ENCODE data around the gene CNOT4. TPM values are rescaled to one million over a fixed set of nuclear protein-coding genes. Genes with fewer than 3 reads are reported as not detected.
"Not testable (repeated sequence)": the region's sequence is repeated elsewhere in the genome, so short reads cannot be mapped to it uniquely, and the experiment has no call there.

Gene CNOT4
- total RNA-seq, 1 donor from 2014 or later: 22.8 TPM

DNA sequence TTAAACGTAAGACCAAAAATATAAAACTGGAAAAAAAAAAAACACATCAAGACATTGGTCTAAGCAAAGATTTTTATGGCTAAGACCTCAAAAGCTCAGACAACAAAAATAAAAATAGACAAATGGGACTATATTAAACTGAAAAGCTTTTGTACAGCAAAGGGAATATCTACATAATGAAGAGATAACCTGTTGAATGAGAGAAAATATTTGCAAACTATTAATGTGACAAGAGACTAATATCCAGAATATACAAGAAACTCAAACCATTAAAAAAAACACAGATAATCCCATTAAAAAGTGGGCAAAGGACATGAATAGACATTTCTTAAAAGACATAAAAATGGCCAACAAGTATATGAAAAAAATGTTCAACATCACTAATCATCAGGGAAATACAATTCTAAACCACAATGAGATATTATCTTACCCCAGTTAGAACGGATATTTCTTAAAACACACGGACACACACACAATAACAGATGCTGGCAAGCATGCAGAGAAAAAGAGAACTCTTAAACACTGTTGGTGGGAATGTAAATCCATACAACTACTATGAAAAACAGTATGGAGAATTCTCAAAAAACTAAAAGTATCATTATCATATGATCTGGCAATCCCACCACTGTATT lies 28.8 kb downstream of the CNOT4 start:
- no peak overlapping the region for H3K27ac Mint-ChIP-seq (ENCODE audit: unreplicated experiment)
- H3K36me3 Mint-ChIP-seq (ENCODE audit: unreplicated experiment): peaks cover 4% of the 10 kb centered on the region
- no peak for TF ChIP-seq CTCF (IDR thresholded peaks at IDR 0.05)
- H3K27me3 Mint-ChIP-seq (ENCODE audit: unreplicated experiment): no peaks in the 10 kb centered on the region
- H3K4me1 Mint-ChIP-seq (ENCODE audit: unreplicated experiment): peaks cover 14% of the 10 kb centered on the region
- no peak overlapping the region for H3K4me3 Mint-ChIP-seq (ENCODE audit: unreplicated experiment)
- no peaks in the 10 kb centered on the region for H3K9me3 Mint-ChIP-seq (ENCODE audit: unreplicated experiment)
- no peak for DNase-seq (ENCODE audit: extremely low spot score, unreplicated experiment)

GRCh38 chr7:135475521-135475920 lies 34.4 kb downstream of the CNOT4 start:
- Mint-ChIP-seq H3K27ac (ENCODE audit: unreplicated experiment) (no peak overlapping the region), H3K9me3 (ENCODE audit: unreplicated experiment) (no peaks in the 10 kb centered on the region), H3K27me3 (ENCODE audit: unreplicated experiment) (no peaks in the 10 kb centered on the region), H3K4me1 (ENCODE audit: unreplicated experiment) (no peaks in the 10 kb centered on the region), H3K4me3 (ENCODE audit: unreplicated experiment) (no peak overlapping the region), H3K36me3 (ENCODE audit: unreplicated experiment) (peaks cover 4% of the 10 kb centered on the region)
- no peak for DNase-seq (ENCODE audit: extremely low spot score, unreplicated experiment)
- no peak for TF ChIP-seq CTCF (IDR thresholded peaks at IDR 0.05)

DNA sequence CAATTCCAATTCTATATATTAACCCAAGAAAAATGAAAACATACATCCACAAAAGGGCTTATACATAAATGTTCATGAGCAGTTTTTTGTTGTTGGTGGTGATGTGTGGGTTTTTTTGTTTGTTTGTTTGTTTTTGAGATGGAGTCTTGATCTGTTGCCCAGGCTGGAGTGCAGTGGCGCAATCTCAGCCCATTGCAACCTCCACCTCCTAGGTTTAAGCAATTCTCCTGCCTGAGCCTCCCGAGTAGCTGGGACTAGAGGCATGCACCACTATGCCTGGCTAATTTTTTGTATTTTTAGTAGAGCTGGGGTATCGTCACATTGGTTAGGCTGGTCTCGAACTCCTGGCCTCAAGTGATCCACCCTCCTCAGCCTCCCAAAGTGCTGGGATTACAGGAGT lies 40.2 kb downstream of the CNOT4 start:
- not testable (repeated sequence) for H3K36me3 Mint-ChIP-seq (ENCODE audit: unreplicated experiment); H3K4me1 Mint-ChIP-seq (ENCODE audit: unreplicated experiment); H3K4me3 Mint-ChIP-seq (ENCODE audit: unreplicated experiment); H3K9me3 Mint-ChIP-seq (ENCODE audit: unreplicated experiment); DNase-seq (ENCODE audit: extremely low spot score, unreplicated experiment); H3K27me3 Mint-ChIP-seq (ENCODE audit: unreplicated experiment); H3K27ac Mint-ChIP-seq (ENCODE audit: unreplicated experiment)

DNA sequence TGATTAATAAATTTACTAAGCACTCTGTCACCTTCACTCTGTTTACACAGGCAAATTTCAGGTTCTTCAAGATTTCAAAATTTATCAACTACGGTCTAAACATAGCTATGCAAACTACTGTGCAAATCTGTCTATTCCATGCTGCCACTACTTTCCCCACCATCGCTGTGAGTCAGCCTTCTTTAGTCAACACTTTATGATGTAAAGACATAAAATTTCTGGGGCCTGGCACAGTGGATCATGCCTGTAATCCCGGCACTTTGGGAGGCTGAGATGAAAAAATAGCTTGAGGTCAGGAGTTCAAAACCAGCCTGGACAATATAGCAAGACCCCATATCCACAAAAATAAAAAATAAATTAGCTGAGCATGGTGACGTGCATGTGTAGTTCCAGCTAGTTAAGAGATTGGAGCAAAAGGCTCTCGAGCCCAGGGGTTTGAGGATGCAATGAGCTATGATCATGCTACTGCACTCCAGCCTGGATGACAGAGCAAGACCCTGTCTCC lies 42.6 kb downstream of the CNOT4 start:
- no peak overlapping the region for H3K4me3 Mint-ChIP-seq (ENCODE audit: unreplicated experiment)
- TF ChIP-seq CTCF (IDR thresholded peaks at IDR 0.05): no peak
- H3K4me1 Mint-ChIP-seq (ENCODE audit: unreplicated experiment): peaks cover 2% of the 10 kb centered on the region
- H3K36me3 Mint-ChIP-seq (ENCODE audit: unreplicated experiment): peaks cover 3% of the 10 kb centered on the region
- H3K27me3 Mint-ChIP-seq (ENCODE audit: unreplicated experiment): no peaks in the 10 kb centered on the region
- peaks cover 3% of the 10 kb centered on the region for H3K9me3 Mint-ChIP-seq (ENCODE audit: unreplicated experiment)
- no peak overlapping the region for H3K27ac Mint-ChIP-seq (ENCODE audit: unreplicated experiment)
- no peak for DNase-seq (ENCODE audit: extremely low spot score, unreplicated experiment)

DNA sequence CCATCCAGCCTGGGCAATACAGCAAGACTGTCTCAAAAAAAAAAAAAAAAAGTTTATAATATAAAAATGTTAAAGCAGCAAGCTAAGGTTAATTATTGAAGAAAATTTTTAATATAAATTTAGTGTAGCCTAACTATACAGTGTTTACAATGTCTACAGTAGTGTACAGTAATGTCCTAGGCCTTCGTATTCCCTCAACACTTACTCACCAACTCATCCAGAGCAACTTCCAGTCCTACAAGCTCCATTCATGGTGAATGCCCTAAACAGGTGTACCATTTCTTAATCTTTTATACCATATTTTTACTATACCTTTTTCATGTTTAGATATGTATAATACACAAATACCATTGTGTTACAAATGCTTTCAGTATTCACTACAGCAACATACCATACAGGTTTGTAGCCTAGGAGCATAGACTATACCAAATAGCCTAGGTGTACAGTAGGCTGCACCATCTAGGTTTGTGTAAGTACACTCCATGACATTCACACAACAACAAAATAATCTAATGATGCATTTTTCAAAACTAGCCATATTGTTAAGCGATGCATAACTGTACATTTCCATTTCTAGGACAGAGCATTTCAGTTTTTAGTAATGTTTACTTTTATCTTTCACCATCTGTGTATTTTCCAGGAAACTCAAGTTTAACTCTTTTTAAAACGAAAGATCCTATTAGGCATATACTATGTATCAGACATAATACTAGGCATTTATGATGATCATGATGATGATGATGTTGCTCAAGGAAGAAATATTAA lies 43.3 kb downstream of the CNOT4 start:
- no peak overlapping the region for H3K27ac Mint-ChIP-seq (ENCODE audit: unreplicated experiment)
- no peak for TF ChIP-seq CTCF (IDR thresholded peaks at IDR 0.05)
- no peaks in the 10 kb centered on the region for H3K27me3 Mint-ChIP-seq (ENCODE audit: unreplicated experiment)
- peaks cover 2% of the 10 kb centered on the region for H3K4me1 Mint-ChIP-seq (ENCODE audit: unreplicated experiment)
- no peak overlapping the region for H3K4me3 Mint-ChIP-seq (ENCODE audit: unreplicated experiment)
- no peak for DNase-seq (ENCODE audit: extremely low spot score, unreplicated experiment)
- peaks cover 3% of the 10 kb centered on the region for H3K36me3 Mint-ChIP-seq (ENCODE audit: unreplicated experiment)
- H3K9me3 Mint-ChIP-seq (ENCODE audit: unreplicated experiment): peaks cover 3% of the 10 kb centered on the region
